Pericardium fibroblast (primary cell): Measurements from ENCODE around the gene GINS1. TPM values are rescaled to one million over a fixed set of nuclear protein-coding genes. Genes with fewer than 3 reads are reported as not detected.

ENCODE experiments used
- total RNA-seq: library from RNA; depleted of rRNA; stranded (reverse); fragments of >200 nt; gene quantifications from 2 replicates; pipeline ENCODE4 v1.2.3, GENCODE V29; 2015

The GINS1 gene
- 1.4 and 2.3 TPM in 2 replicates for total RNA-seq

DNA sequence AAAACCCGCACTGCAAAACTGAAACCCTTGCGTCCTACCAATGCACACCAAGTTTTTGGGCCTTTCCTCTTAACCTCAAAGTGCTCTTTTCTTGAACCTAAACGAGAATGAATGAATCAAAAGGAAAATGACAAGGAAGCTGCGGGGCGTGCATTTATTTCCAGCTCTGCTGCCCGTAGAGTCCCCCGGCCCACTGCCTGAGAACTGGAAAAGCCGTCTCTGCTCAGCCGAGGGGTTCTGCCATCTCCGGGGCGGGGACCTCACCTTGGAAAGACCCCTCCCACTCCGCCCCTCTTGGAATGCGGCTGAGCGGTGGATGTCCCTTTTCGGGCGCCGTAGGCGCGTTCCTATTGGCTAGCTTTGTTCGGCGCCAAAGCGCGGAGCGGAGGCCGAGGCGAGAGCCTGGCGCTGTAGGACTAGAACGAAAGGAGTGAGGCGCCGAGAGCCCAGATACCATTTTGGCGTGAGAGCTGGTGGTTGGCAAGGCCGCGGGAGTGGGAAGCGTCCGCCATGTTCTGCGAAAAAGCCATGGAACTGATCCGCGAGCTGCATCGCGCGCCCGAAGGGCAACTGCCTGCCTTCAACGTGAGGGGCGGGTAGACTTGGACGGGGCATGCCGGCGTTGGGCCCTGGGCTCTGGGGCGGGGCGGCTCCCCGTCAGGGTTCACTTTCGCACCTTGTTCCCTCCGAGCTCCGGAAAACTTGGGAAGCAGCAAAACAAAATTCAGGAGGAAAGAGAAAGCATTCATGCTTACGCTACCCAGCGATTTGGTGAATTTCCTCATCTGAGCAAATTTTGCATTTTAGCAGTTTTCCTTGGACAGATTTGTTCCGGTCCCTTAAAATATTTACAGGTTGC lies at the start of gene GINS1:
GINS1 (plus strand) TSS at position 363 of the 859 bp plus-strand sequence; CDS start at position 511, 148 bp downstream.

DNA sequence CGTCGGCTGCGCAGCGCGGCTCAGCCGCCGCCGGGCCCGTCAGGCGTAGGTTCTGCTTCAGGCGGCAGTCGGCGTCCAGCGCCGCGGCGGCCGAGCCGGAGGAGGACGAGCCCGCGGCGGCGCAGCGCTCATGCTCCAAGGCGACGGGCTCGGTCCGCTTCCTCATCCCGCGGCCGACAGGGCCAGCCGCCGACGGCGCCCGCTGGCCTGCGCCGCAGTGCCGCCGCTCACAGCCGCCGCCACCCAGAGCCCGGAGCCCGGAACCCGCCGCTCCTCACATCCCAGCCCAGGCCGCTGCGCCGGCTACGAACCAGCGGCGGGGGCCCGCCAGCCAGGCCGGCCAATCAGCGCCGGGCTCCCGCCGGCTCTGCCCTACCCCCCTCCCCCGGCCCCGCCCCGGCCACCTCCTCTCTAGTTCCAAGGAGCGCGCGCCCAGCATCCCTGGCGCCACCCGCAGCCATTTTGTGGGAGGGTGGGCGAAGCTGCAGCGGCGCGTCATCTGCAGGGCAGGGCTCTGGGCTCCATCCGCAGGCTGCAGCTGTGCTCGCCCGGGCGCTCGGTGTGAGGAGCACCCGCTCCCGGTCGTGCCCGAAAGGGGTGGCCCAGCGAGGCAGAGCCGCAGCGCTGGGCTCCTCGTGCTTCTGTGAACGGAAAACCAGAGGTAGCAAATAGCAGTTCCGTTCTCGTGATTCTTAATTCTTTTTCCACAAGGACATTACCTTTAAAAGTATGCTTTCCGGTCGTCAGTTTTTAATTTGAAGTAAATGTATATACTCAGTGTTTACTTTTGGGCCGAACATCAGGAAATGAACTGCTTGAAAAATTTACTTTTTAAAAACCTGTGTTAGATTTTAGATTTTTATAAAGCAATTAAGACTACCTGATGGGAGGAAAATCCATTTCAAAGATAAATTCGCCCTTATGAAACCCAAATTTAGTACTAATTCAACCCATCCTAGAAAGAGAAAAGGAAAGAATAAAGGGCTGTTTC lies 16.6 kb upstream of the GINS1 start, which contains the start of gene ABHD12:
ABHD12 (minus strand) TSS at position 298 of the 991 bp plus-strand sequence; CDS start at position 166, 132 bp downstream.

Other genes starting within 250 kb of the GINS1 start
- gene ENTPD6, start 212.0 kb upstream of the GINS1 start, total RNA-seq, result 40.7 and 50.8 TPM in 2 replicates
- 149 and 153 TPM in 2 replicates for gene PYGB, start 159.6 kb upstream of the GINS1 start, total RNA-seq
- gene ABHD12, start 16.8 kb upstream of the GINS1 start, total RNA-seq, result 18.2 and 40.5 TPM in 2 replicates
- gene NINL, start 177.9 kb downstream of the GINS1 start, total RNA-seq, result 6.0 and 10.2 TPM in 2 replicates
- gene NANP, start 216.3 kb downstream of the GINS1 start, total RNA-seq, result 4.9 and 7.2 TPM in 2 replicates